ENCODE data around the gene NIT2. TPM values are rescaled to one million over a fixed set of nuclear protein-coding genes. Genes with fewer than 3 reads are reported as not detected.

Gene NIT2
- total and polyA plus RNA-seq, 7 donors: 12.0 to 28.2 (median 22.0) TPM

DNA sequence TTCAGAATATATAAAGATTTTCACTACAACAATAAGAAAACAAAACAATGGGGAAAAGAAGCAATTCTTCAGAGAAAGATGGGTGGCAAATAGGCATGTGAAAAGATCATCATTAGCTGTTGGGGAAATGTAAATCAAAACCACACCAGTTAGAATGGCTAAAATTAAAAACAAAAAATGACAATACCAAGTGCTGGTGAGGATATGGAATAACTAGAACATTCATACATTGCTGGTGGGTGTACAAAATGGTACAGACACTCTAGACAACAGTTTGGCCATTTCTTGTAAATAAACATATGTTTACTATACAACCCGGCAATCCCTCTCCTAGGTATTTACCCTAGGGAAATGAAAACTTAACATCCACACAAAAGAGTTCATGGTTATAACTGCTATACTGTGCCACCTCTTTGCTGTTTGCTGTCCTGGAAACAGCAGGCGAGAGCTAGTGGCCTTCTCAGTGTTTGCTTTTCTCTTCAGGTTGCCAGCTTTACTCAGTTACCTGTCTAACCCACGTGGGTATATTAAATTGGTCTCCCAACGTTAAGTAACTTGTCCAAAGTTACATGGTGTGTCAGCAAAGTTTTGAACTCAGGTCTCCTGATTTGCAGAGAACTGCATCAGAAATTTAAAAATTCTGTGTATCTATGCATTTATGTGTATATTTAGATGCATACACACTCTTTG, 4.6 kb upstream of the NIT2 start:
- Histone ChIP-seq H3K4me1 (peaks cover 0 to 6% (median 3%) of the 10 kb centered on the region in 4 donors), H3K4me3 (no peak overlapping the region), H3K27ac (no peak overlapping the region), H3K27me3 (no peaks in the 10 kb centered on the region), H3K36me3 (peaks cover 0 to 7% (median 0%) of the 10 kb centered on the region in 4 donors), H3K9me3 (no peaks in the 10 kb centered on the region)
- intact Hi-C loops (cut with DNase I): loop anchor here (10.0 kb wide), 1 partner anchor 495 kb away; no protein-coding TSS in a partner anchor
- 29 to 72% methylated on average over 4 of the region's 4 CpGs for WGBS, 2 donors
- no peak for DNase-seq
- no peak for TF ChIP-seq POLR2A (IDR thresholded peaks at IDR 0.05)
- no peak for TF ChIP-seq EP300 (IDR thresholded peaks at IDR 0.05)
- no peak for TF ChIP-seq POLR2AphosphoS5 (IDR thresholded peaks at IDR 0.05)
- TF ChIP-seq, protein P1, sequence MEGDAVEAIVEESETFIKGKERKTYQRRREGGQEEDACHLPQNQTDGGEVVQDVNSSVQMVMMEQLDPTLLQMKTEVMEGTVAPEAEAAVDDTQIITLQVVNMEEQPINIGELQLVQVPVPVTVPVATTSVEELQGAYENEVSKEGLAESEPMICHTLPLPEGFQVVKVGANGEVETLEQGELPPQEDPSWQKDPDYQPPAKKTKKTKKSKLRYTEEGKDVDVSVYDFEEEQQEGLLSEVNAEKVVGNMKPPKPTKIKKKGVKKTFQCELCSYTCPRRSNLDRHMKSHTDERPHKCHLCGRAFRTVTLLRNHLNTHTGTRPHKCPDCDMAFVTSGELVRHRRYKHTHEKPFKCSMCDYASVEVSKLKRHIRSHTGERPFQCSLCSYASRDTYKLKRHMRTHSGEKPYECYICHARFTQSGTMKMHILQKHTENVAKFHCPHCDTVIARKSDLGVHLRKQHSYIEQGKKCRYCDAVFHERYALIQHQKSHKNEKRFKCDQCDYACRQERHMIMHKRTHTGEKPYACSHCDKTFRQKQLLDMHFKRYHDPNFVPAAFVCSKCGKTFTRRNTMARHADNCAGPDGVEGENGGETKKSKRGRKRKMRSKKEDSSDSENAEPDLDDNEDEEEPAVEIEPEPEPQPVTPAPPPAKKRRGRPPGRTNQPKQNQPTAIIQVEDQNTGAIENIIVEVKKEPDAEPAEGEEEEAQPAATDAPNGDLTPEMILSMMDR (IDR thresholded peaks at IDR 0.05): no peak

DNA sequence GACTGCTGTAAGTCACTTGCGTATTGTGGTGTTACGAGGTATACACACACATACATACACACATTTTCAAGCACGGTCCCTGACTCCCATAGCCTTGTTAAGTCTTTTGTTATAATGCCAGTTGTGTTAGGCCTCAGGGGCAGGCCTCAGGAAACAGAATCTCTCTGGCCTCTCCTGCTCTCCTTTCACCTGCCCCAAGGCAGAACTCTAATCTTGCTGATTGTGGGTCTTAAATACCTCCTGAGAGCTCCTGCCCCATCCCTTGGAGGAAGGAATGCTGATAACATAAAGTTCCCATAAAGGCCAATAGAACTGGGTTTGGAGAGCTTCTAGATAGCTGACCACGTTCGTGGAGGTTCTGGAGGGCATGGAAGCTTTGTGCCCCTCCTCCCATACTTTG, 3.9 kb upstream of the NIT2 start:
- TF ChIP-seq, protein P1 (IDR thresholded peaks at IDR 0.05): no peak
- TF ChIP-seq POLR2AphosphoS5 (IDR thresholded peaks at IDR 0.05) (no peak), EP300 (IDR thresholded peaks at IDR 0.05) (no peak), POLR2A (IDR thresholded peaks at IDR 0.05) (no peak)
- no peak for DNase-seq
- H3K9me3 ChIP-seq: no peaks in the 10 kb centered on the region
- no peak overlapping the region for H3K27ac ChIP-seq
- intact Hi-C loops (cut with DNase I): loop anchor here (10.0 kb wide), 1 partner anchor 496 kb away; no protein-coding TSS in a partner anchor
- 93% methylated on average over 5 of the region's 5 CpGs for WGBS, 2 donors
- no peaks in the 10 kb centered on the region for H3K27me3 ChIP-seq
- no peak overlapping the region for H3K4me3 ChIP-seq
- peaks cover 0 to 7% (median 0%) of the 10 kb centered on the region in 4 donors for H3K36me3 ChIP-seq
- peaks cover 0 to 13% (median 6%) of the 10 kb centered on the region in 4 donors for H3K4me1 ChIP-seq

DNA sequence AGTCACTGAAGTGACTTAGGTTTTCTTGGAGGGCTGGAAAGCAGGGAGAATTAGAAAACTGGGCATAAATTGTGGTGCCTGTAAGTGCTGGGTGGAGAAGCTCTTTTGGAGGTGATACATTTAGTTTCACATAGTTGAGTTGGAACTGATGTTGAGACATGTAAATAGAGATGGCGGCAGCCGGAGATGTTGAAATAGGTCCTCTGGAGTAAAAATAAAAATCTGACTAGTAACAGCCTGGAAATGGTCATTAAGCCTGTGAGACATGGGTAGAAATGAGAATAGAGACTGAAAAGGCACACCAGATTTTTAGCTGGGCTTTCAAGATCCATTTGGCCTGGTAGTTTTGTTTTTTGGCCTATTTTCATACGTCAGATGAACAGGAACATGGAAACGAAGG, 2.9 kb upstream of the NIT2 start:
- no peak for DNase-seq
- H3K9me3 ChIP-seq: no peaks in the 10 kb centered on the region
- WGBS, 2 donors: 92 to 97% methylated on average over 4 of the region's 4 CpGs
- no peaks in the 10 kb centered on the region for H3K27me3 ChIP-seq
- no peak overlapping the region for H3K27ac ChIP-seq
- intact Hi-C loops (cut with DNase I): loop anchor here (10.0 kb wide), 1 partner anchor 497 kb away; no protein-coding TSS in a partner anchor
- TF ChIP-seq, protein P1 (IDR thresholded peaks at IDR 0.05): no peak
- TF ChIP-seq POLR2A (IDR thresholded peaks at IDR 0.05): no peak
- TF ChIP-seq EP300 (IDR thresholded peaks at IDR 0.05): no peak
- no peak for TF ChIP-seq POLR2AphosphoS5 (IDR thresholded peaks at IDR 0.05)
- H3K4me1 ChIP-seq: peaks cover 0 to 17% (median 8%) of the 10 kb centered on the region in 4 donors
- no peak overlapping the region for H3K4me3 ChIP-seq
- H3K36me3 ChIP-seq: peaks cover 0 to 7% (median 0%) of the 10 kb centered on the region in 4 donors

DNA sequence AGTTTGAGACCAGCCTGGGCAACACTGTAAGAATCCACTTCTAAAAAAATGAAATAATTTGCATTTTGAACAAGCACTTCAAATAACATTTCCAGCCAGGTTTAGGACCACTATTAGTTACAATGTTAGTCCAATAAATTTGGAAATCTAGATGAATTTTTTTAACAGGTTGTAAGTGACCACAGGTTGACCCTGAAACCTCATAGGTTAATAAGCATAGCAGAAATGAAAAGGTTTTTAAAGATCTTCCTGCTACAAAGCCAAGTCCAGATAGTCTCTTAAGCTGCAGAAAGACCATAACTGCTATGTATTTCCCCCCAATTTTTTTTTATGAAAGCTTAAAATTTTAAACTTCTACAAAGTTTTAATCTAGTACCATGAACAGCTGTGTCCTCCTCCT, 1.5 kb upstream of the NIT2 start:
- no peak for DNase-seq
- Histone ChIP-seq H3K36me3 (no peaks in the 10 kb centered on the region), H3K4me1 (peaks cover 0 to 17% (median 8%) of the 10 kb centered on the region in 4 donors), H3K27me3 (no peaks in the 10 kb centered on the region), H3K9me3 (no peaks in the 10 kb centered on the region), H3K27ac (no peak overlapping the region), H3K4me3 (no peak overlapping the region)
- intact Hi-C loops (cut with DNase I): loop anchor here (10.0 kb wide), 1 partner anchor 498 kb away; no protein-coding TSS in a partner anchor
- TF ChIP-seq EP300 (IDR thresholded peaks at IDR 0.05): no peak
- no peak for TF ChIP-seq POLR2A (IDR thresholded peaks at IDR 0.05)
- TF ChIP-seq, protein P1 (IDR thresholded peaks at IDR 0.05): no peak
- no peak for TF ChIP-seq POLR2AphosphoS5 (IDR thresholded peaks at IDR 0.05)
